AG09309 (cell line): Measurements from ENCODE around the gene PPP2R5E.

Experiments
- DNase-seq: peaks from one replicate; pipeline ENCODE4 v3.0.0-alpha.2; 2010; ENCODE audit warnings: low read depth
- H3K4me3 ChIP-seq: 2 replicates; pipeline ENCODE4 v1.5.1; 2011; ENCODE audit warnings: mild to moderate bottlenecking, low read depth, low read length, moderate library complexity; ENCODE audit not compliant: control insufficient read depth
- TF ChIP-seq, protein P1 (sequence below): IDR thresholded peaks from 2 replicates; pipeline ENCODE4 v1.5.1; 2011; ENCODE audit warnings: mild to moderate bottlenecking, low read depth, low read length, inconsistent platforms; ENCODE audit not compliant: insufficient read depth, control insufficient read depth; ENCODE audit errors: missing control alignments

PPP2R5E gene

DNA sequence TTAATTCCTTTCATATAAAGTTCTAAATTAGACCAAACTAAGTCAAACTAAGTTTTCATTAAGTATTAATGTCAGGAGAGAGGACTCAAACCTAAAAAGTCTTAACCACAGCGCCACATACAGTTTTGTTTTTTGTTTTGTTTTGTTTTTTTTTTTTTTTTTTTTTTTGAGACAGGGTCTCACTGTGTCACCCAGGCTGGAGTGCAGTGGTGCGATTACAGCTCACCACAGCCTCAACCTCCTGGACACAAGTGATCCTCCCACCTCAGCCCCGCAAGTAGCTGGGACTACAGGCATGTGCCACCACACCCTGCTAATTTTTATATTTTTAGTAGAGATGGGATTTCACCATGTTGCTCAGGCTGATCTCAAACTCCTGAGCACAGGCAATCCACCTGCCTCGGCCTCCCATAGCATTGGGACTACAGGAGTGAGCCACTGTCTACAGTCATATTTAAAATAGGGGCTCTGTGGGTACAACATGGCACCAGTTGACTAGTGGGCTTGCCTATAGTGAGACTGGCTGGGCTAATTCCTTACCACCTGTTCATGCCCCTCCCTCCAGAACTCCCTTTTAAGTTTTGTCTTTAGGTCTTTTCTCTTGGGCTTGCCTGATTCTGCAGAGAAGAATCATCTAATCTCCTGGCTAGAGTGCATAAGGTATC, 110.2 kb downstream of the PPP2R5E start:
- DNase-seq: no peak
- no peak overlapping the region for H3K4me3 ChIP-seq
- TF ChIP-seq, protein P1, sequence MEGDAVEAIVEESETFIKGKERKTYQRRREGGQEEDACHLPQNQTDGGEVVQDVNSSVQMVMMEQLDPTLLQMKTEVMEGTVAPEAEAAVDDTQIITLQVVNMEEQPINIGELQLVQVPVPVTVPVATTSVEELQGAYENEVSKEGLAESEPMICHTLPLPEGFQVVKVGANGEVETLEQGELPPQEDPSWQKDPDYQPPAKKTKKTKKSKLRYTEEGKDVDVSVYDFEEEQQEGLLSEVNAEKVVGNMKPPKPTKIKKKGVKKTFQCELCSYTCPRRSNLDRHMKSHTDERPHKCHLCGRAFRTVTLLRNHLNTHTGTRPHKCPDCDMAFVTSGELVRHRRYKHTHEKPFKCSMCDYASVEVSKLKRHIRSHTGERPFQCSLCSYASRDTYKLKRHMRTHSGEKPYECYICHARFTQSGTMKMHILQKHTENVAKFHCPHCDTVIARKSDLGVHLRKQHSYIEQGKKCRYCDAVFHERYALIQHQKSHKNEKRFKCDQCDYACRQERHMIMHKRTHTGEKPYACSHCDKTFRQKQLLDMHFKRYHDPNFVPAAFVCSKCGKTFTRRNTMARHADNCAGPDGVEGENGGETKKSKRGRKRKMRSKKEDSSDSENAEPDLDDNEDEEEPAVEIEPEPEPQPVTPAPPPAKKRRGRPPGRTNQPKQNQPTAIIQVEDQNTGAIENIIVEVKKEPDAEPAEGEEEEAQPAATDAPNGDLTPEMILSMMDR: no peak

- TF ChIP-seq, protein P1: no peak
- H3K4me3 ChIP-seq: no peak overlapping the region
- no peak for DNase-seq
These were observed 110.9 kb downstream of the PPP2R5E start for GRCh38 chr14:63432228-63432627.

DNA sequence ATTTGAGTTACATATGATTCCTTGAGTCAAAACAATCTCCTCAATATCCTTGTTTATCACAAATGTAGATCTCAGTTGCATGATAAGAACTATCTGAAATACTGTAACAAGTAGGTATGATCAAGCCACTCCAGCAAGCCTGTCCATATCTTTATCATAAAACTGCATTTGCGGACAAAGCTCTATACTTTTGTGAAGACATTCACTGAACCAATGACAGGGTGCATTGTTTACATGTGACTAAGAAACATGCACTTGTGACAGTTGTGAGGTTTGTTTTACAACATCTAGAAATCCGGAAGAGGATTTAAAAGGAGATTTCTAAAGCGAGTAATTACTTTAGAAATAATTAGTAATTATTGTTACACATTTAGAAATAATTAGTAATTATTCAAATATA, 111.7 kb downstream of the PPP2R5E start:
- H3K4me3 ChIP-seq: no peak overlapping the region
- DNase-seq: no peak
- TF ChIP-seq, protein P1: no peak

GRCh38 chr14:63428486-63428885, 114.7 kb downstream of the PPP2R5E start:
- TF ChIP-seq, protein P1: no peak
- DNase-seq: no peak
- H3K4me3 ChIP-seq: no peak overlapping the region

DNA sequence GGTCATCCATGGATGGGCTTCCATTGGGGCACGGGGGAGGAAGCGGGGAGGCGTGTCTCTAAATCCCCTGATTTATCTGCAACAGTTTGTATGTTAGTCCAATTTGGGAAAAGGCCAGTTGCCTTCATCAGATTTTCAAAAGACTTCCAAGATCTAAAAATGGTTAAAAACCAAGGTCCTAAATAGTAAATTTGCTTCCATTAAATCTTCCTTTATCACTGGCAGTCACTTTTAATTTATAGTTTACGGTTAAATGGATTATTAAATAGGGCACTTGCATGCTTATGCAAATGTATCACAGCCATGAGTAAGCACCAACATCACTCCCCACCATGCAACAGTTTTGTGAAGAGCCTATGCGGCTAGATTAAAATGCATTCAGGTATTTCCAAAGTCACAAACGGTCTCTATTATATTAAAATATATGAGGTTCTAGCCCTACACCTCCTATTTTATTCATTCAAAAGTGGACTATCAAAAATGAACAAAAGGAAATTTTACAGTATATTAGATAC, 116.3 kb downstream of the PPP2R5E start:
- DNase-seq: no peak
- no peak overlapping the region for H3K4me3 ChIP-seq
- TF ChIP-seq, protein P1: no peak

GRCh38 chr14:63423889-63424288, 119.3 kb downstream of the PPP2R5E start:
- no peak for DNase-seq
- TF ChIP-seq, protein P1: no peak
- no peak overlapping the region for H3K4me3 ChIP-seq
